K562 (cell line): ENCODE results near the gene BOC. TPM values are rescaled to one million over a fixed set of nuclear protein-coding genes. Genes with fewer than 3 reads are reported as not detected.

Experiments used
- ARID1B ChIP-seq: fragments of 450-650 bp; IDR thresholded peaks from 2 replicates; pipeline ENCODE4 v1.6.1; 2016; ENCODE audit warnings: antibody characterized with exemption, mild to moderate bottlenecking, inconsistent platforms
- CEBPG ChIP-seq, 3 experiments: fragments of 200-800 bp in 1 of 3; sonication (Bioruptor generic) in 1 of 3; sonication (generic) in 1 of 3; formaldehyde crosslinking in 1 of 3; IDR thresholded peaks in 2 of 3; conservative IDR thresholded peaks in 1 of 3; 2 replicates each; pipeline versions ENCODE4 v1.6.1 to v1.8.0; 2016 to 2022; ENCODE audit warnings: missing compliant biosample characterization in 2 of 3, missing genetic modification characterization in 2 of 3, mild to moderate bottlenecking in 1 of 3, missing genetic modification reagents in 1 of 3
- CREBBP ChIP-seq: IDR thresholded peaks from one replicate; pipeline ENCODE4 v1.6.1; 2012; ENCODE audit warnings: low read depth, mild to moderate bottlenecking, control low read depth, inconsistent platforms, low read length
- CTCFL ChIP-seq: IDR thresholded peaks from 2 replicates; pipeline ENCODE4 v1.6.1; 2011; ENCODE audit warnings: borderline replicate concordance, low read depth, mild to moderate bottlenecking, moderate library complexity, low read length; ENCODE audit not compliant: insufficient read depth, poor library complexity, severe bottlenecking
- ETV6 ChIP-seq, 3 experiments: fragments of 150-350 bp in 1 of 3; sonication (generic) in 1 of 3; formaldehyde crosslinking in 1 of 3; IDR thresholded peaks; 2 replicates each; pipeline versions ENCODE4 v1.6.1 to v1.8.0; 2014 to 2022; ENCODE audit warnings: borderline replicate concordance in 2 of 3, low read depth in 2 of 3, antibody characterized with exemption in 1 of 3, low read length in 1 of 3, mild to moderate bottlenecking in 1 of 3, missing genetic modification reagents in 1 of 3
- SETDB1 ChIP-seq: IDR thresholded peaks from one replicate; pipeline ENCODE4 v1.6.1; 2012; ENCODE audit warnings: low read length, control low read depth, inconsistent platforms
- ZBTB7A ChIP-seq: IDR thresholded peaks from 2 replicates; pipeline ENCODE4 v1.6.1; 2011; ENCODE audit warnings: low read depth, mild to moderate bottlenecking, low read length, moderate library complexity, borderline replicate concordance; ENCODE audit not compliant: control insufficient read depth
- polyA plus RNA-seq, 8 experiments: library from polyadenylated mRNA; depleted of rRNA in 4 of 8; stranded (reverse) in 5 of 8; unstranded in 3 of 8; fragments of >200 nt; fragmentation: Nextera tagmentation in 2 of 8; fragmentation: Illumina TruSeq in 1 of 8; extraction: Ambion mirVana in 2 of 8; extraction: Trizol in 1 of 8; gene quantifications; 2 replicates each; pipeline versions ENCODE4 v1.2.1 to v1.2.3, GENCODE V29; 2011 to 2014; ENCODE audit warnings: inconsistent platforms in 1 of 8, missing spikeins in 1 of 8
- total RNA-seq, 7 experiments: library from RNA; depleted of rRNA in 6 of 7; stranded (reverse); fragments of >200 nt in 6 of 7; fragmentation: Illumina TruSeq in 2 of 7; extraction: Trizol in 2 of 7; gene quantifications; 2 replicates each; pipeline versions ENCODE4 v1.2.1 to v1.2.3, GENCODE V29; 2011 to 2021; ENCODE audit warnings: low replicate concordance in 1 of 7

Gene BOC
- total and polyA plus RNA-seq, 9 of the 15 experiments (the other 6 are each of a cell fraction or from before 2014, with no cell fraction given): not detected

- no peak for TF ChIP-seq CTCFL
- TF ChIP-seq SETDB1: no peak
- no peak for TF ChIP-seq CREBBP
- TF ChIP-seq CEBPG (CRISPR knock-in tag; IDR thresholded peaks at IDR 0.05): no peak
- no peak for TF ChIP-seq CEBPG (tag; conservative IDR thresholded peaks at IDR 0.05 in 1 of 2, IDR thresholded peaks at IDR 0.05 in 1 of 2)
- no peak for TF ChIP-seq ARID1B
- TF ChIP-seq ZBTB7A: no peak
- no peak for TF ChIP-seq ETV6 (IDR thresholded peaks at IDR 0.05; ENCODE audit: borderline replicate concordance in 1 of 2, low read depth in 2 of 2, low read length in 1 of 2)
- TF ChIP-seq ETV6 (CRISPR knock-in tag; IDR thresholded peaks at IDR 0.05; ENCODE audit: borderline replicate concordance): no peak
Observed at GRCh38 chr3:113212844-113213375, 1.6 kb downstream of the BOC start (continued).
